PC-3 (cell line): ENCODE measurements around the gene ATP8A1.

Experiments
- EZH2 ChIP-seq: fragments of 300-600 bp; sonication (generic); IDR thresholded peaks from one replicate; pipeline ENCODE4 v1.6.1; 2017; ENCODE audit warnings: antibody characterized with exemption, mild to moderate bottlenecking, low read length; ENCODE audit not compliant: unreplicated experiment
- EZH2phosphoT487 ChIP-seq: fragments of 300-600 bp; sonication (generic); IDR thresholded peaks from 2 replicates; pipeline ENCODE4 v1.6.1; 2018; ENCODE audit warnings: mild to moderate bottlenecking, antibody characterized with exemption, low read length, borderline replicate concordance
- TF ChIP-seq, protein P1 (sequence below): fragments of 300-600 bp; sonication (generic); conservative IDR thresholded peaks from 2 replicates; pipeline ENCODE4 v1.5.1; 2017; ENCODE audit warnings: antibody characterized with exemption, low read depth, mild to moderate bottlenecking, low read length

GRCh38 chr4:42555828-42556227, 101.1 kb downstream of the ATP8A1 start:
- TF ChIP-seq, protein P1, sequence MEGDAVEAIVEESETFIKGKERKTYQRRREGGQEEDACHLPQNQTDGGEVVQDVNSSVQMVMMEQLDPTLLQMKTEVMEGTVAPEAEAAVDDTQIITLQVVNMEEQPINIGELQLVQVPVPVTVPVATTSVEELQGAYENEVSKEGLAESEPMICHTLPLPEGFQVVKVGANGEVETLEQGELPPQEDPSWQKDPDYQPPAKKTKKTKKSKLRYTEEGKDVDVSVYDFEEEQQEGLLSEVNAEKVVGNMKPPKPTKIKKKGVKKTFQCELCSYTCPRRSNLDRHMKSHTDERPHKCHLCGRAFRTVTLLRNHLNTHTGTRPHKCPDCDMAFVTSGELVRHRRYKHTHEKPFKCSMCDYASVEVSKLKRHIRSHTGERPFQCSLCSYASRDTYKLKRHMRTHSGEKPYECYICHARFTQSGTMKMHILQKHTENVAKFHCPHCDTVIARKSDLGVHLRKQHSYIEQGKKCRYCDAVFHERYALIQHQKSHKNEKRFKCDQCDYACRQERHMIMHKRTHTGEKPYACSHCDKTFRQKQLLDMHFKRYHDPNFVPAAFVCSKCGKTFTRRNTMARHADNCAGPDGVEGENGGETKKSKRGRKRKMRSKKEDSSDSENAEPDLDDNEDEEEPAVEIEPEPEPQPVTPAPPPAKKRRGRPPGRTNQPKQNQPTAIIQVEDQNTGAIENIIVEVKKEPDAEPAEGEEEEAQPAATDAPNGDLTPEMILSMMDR, result no peak
- no peak for TF ChIP-seq EZH2
- TF ChIP-seq EZH2phosphoT487, result no peak
